Muscle layer of colon (tissue), 2 donors: Measurements from ENCODE around the gene SLC22A1.
A peak's percentile ranks its signal among the peaks of the same experiment; 100 is the strongest.
"Not testable (repeated sequence)": the region's sequence is repeated elsewhere in the genome, so short reads cannot be mapped to it uniquely, and the experiment has no call there.

Source experiments
- H3K27ac ChIP-seq: one replicate; pipeline ENCODE4 v1.7.0; 2013; ENCODE audit warnings: low read depth, mild to moderate bottlenecking, low read length, moderate library complexity
- H3K27me3 ChIP-seq, 2 donors: one replicate each; pipeline ENCODE4 v1.7.0; 2013; ENCODE audit warnings: low read length in 2 of 2, mild to moderate bottlenecking in 2 of 2; ENCODE audit not compliant: insufficient read depth in 2 of 2, control insufficient read depth in 1 of 2
- H3K36me3 ChIP-seq: one replicate; pipeline ENCODE4 v1.7.0; 2013; ENCODE audit warnings: mild to moderate bottlenecking, low read length; ENCODE audit not compliant: insufficient read depth
- H3K4me1 ChIP-seq: one replicate; pipeline ENCODE4 v1.7.0; 2013; ENCODE audit warnings: mild to moderate bottlenecking, low read length; ENCODE audit not compliant: insufficient read depth
- H3K4me3 ChIP-seq, 2 donors: one replicate each; pipeline ENCODE4 v1.7.0; 2013; ENCODE audit warnings: low read length in 2 of 2, low read depth in 1 of 2, mild to moderate bottlenecking in 1 of 2, moderate library complexity in 1 of 2
- H3K9ac ChIP-seq: one replicate; pipeline ENCODE4 v1.7.0; 2013; ENCODE audit warnings: low read length
- H3K9me3 ChIP-seq: one replicate; pipeline ENCODE4 v1.7.0; 2013; ENCODE audit warnings: mild to moderate bottlenecking, low read length
- donor health status: abdominal sarcoma.
- donor health status: Adenocarcinoma of cecum.

The SLC22A1 gene

GRCh38 chr6:160146454-160147145, 25.0 kb downstream of the SLC22A1 start:
- Histone ChIP-seq H3K27ac (peak overlapping the region; percentile 13), H3K9ac (peak overlapping the region; percentile 17), H3K36me3 (no peaks in the 10 kb centered on the region), H3K4me1 (peaks cover 26% of the 10 kb centered on the region), H3K9me3 (no peaks in the 10 kb centered on the region), H3K27me3 (no peaks in the 10 kb centered on the region), H3K4me3 (no peak overlapping the region)

- Histone ChIP-seq H3K9me3 (no peaks in the 10 kb centered on the region), H3K9ac (peak overlapping the region; percentile 17), H3K27ac (peak overlapping the region; percentile 13), H3K4me1 (peaks cover 20% of the 10 kb centered on the region), H3K36me3 (no peaks in the 10 kb centered on the region), H3K27me3 (no peaks in the 10 kb centered on the region), H3K4me3 (no peak overlapping the region)
Observed at GRCh38 chr6:160147146-160147536, 25.5 kb downstream of the SLC22A1 start.

- no peak overlapping the region for H3K4me3 ChIP-seq
- no peaks in the 10 kb centered on the region for H3K4me1 ChIP-seq
- no peak overlapping the region for H3K9ac ChIP-seq
- H3K36me3 ChIP-seq: no peaks in the 10 kb centered on the region
- H3K27ac ChIP-seq: no peak overlapping the region
- H3K27me3 ChIP-seq: no peaks in the 10 kb centered on the region
- no peaks in the 10 kb centered on the region for H3K9me3 ChIP-seq
Observed at GRCh38 chr6:160154471-160154870, 32.9 kb downstream of the SLC22A1 start.

- H3K36me3 ChIP-seq: no peaks in the 10 kb centered on the region
- H3K27me3 ChIP-seq: no peaks in the 10 kb centered on the region
- H3K9ac ChIP-seq: no peak overlapping the region
- no peaks in the 10 kb centered on the region for H3K4me1 ChIP-seq
- no peaks in the 10 kb centered on the region for H3K9me3 ChIP-seq
- no peak overlapping the region for H3K4me3 ChIP-seq
- no peak overlapping the region for H3K27ac ChIP-seq
Observed at GRCh38 chr6:160156842-160157241, 35.2 kb downstream of the SLC22A1 start.

- Histone ChIP-seq H3K9ac (no peak overlapping the region), H3K36me3 (no peaks in the 10 kb centered on the region), H3K9me3 (no peaks in the 10 kb centered on the region), H3K27me3 (no peaks in the 10 kb centered on the region), H3K4me3 (no peak overlapping the region), H3K4me1 (no peaks in the 10 kb centered on the region), H3K27ac (no peak overlapping the region)
Observed at GRCh38 chr6:160160450-160160849, 38.8 kb downstream of the SLC22A1 start.

- no peak overlapping the region for H3K9ac ChIP-seq
Observed at GRCh38 chr6:160160929-160161646, 39.5 kb downstream of the SLC22A1 start.

GRCh38 chr6:160161647-160161986, 40.0 kb downstream of the SLC22A1 start:
- Histone ChIP-seq H3K27ac (no peak overlapping the region), H3K4me3 (no peak overlapping the region), H3K9ac (no peak overlapping the region), H3K27me3 (no peaks in the 10 kb centered on the region), H3K9me3 (no peaks in the 10 kb centered on the region), H3K36me3 (no peaks in the 10 kb centered on the region), H3K4me1 (no peaks in the 10 kb centered on the region)

More at GRCh38 chr6:160160929-160161646, 39.5 kb downstream of the SLC22A1 start:
- Histone ChIP-seq H3K27me3 (no peaks in the 10 kb centered on the region), H3K9me3 (no peaks in the 10 kb centered on the region), H3K27ac (no peak overlapping the region), H3K4me3 (no peak overlapping the region), H3K36me3 (no peaks in the 10 kb centered on the region), H3K4me1 (no peaks in the 10 kb centered on the region)

GRCh38 chr6:160162030-160162566, 40.5 kb downstream of the SLC22A1 start:
- no peaks in the 10 kb centered on the region for H3K4me1 ChIP-seq
- H3K9me3 ChIP-seq: no peaks in the 10 kb centered on the region
- no peaks in the 10 kb centered on the region for H3K27me3 ChIP-seq
- no peak overlapping the region for H3K9ac ChIP-seq
- H3K4me3 ChIP-seq: no peak overlapping the region
- H3K36me3 ChIP-seq: no peaks in the 10 kb centered on the region
- no peak overlapping the region for H3K27ac ChIP-seq

- Histone ChIP-seq H3K9ac (no peak overlapping the region), H3K9me3 (no peaks in the 10 kb centered on the region), H3K27ac (no peak overlapping the region)
Observed at GRCh38 chr6:160163425-160163824, 41.8 kb downstream of the SLC22A1 start.

GRCh38 chr6:160163912-160164311, 42.3 kb downstream of the SLC22A1 start:
- Histone ChIP-seq H3K27ac (no peak overlapping the region), H3K9me3 (no peaks in the 10 kb centered on the region), H3K27me3 (no peaks in the 10 kb centered on the region), H3K4me1 (no peaks in the 10 kb centered on the region), H3K36me3 (no peaks in the 10 kb centered on the region), H3K9ac (no peak overlapping the region), H3K4me3 (no peak overlapping the region)

More at GRCh38 chr6:160163425-160163824, 41.8 kb downstream of the SLC22A1 start:
- no peaks in the 10 kb centered on the region for H3K27me3 ChIP-seq
- no peaks in the 10 kb centered on the region for H3K36me3 ChIP-seq
- H3K4me1 ChIP-seq: no peaks in the 10 kb centered on the region
- no peak overlapping the region for H3K4me3 ChIP-seq

GRCh38 chr6:160165928-160166327, 44.3 kb downstream of the SLC22A1 start:
- not testable (repeated sequence) for H3K27ac ChIP-seq, H3K9ac ChIP-seq, H3K9me3 ChIP-seq

More at GRCh38 chr6:160165928-160166327, 44.3 kb downstream of the SLC22A1 start:
- not testable (repeated sequence) for H3K36me3 ChIP-seq, H3K4me1 ChIP-seq, H3K4me3 ChIP-seq, H3K27me3 ChIP-seq
